Spleen (tissue), 11 donors: ENCODE measurements around the gene MIAT. TPM values are rescaled to one million over a fixed set of nuclear protein-coding genes. Genes with fewer than 3 reads are reported as not detected.

ENCODE experiments used
- DNase-seq: peaks from one replicate; pipeline ENCODE4 v3.0.0-alpha.2; 2020
- H3K27ac ChIP-seq, 8 donors: fragments of 200-600 bp; sonication (generic) in 7 of 8; 1 replicate in 4 of 8; 2 replicates in 4 of 8; pipeline versions ENCODE4 v1.5.0 to v1.8.0; 2016 to 2021; ENCODE audit warnings: inconsistent platforms in 4 of 8, mild to moderate bottlenecking in 4 of 8, moderate library complexity in 1 of 8
- H3K27me3 ChIP-seq, 7 donors: fragments of 200-600 bp; sonication (generic) in 6 of 7; replicated peaks in 1 of 7; 1 replicate in 4 of 7; 2 replicates in 3 of 7; pipeline versions ENCODE4 v1.5.0 to v1.8.0; 2016 to 2021; ENCODE audit warnings: inconsistent platforms in 3 of 7, mild to moderate bottlenecking in 1 of 7
- H3K36me3 ChIP-seq, 6 donors: fragments of 200-600 bp; sonication (generic) in 5 of 6; 1 replicate in 4 of 6; 2 replicates in 2 of 6; pipeline versions ENCODE4 v1.5.0 to v1.8.0; 2016 to 2021; ENCODE audit warnings: inconsistent platforms in 2 of 6
- H3K4me1 ChIP-seq, 6 donors: fragments of 200-600 bp; sonication (generic) in 5 of 6; 1 replicate in 3 of 6; 2 replicates in 3 of 6; pipeline versions ENCODE4 v1.5.0 to v1.8.0; 2016 to 2021; ENCODE audit warnings: inconsistent platforms in 3 of 6
- H3K4me3 ChIP-seq, 8 donors: fragments of 200-600 bp; sonication (generic) in 7 of 8; 1 replicate in 4 of 8; 2 replicates in 4 of 8; pipeline versions ENCODE4 v1.5.0 to v1.8.0; 2016 to 2021; ENCODE audit warnings: inconsistent platforms in 4 of 8, mild to moderate bottlenecking in 4 of 8, moderate library complexity in 2 of 8
- H3K9me3 ChIP-seq, 8 donors: fragments of 200-600 bp; sonication (generic) in 7 of 8; 1 replicate in 4 of 8; 2 replicates in 4 of 8; pipeline versions ENCODE4 v1.5.0 to v1.8.0; 2016 to 2021; ENCODE audit warnings: inconsistent platforms in 4 of 8
- POLR2A ChIP-seq, 3 donors: fragments of 450-650 bp; IDR thresholded peaks; one replicate each; pipeline ENCODE4 v1.5.1; 2017; ENCODE audit warnings: antibody characterized with exemption in 3 of 3, mild to moderate bottlenecking in 1 of 3
- POLR2AphosphoS5 ChIP-seq, 3 donors: sonication (generic); formaldehyde crosslinking; IDR thresholded peaks; one replicate each; pipeline ENCODE4 v1.5.1; 2017; ENCODE audit warnings: antibody characterized with exemption in 3 of 3
- WGBS, 5 donors: extraction: QIAGEN DNeasy Blood & Tissue Kit in 3 of 5; methylation state at CpG; one replicate each; pipeline versions ENCODE4 v1.1.5 to v1.1.7; 2013 to 2018; 5-methylcytosine and 5-hydroxymethylcytosine counted together
- intact Hi-C: fragments of 100-400 bp; cut with DNase I; formaldehyde crosslinking; loops from one replicate; pipeline ENCODE4 v1.15.0; 2023; ENCODE audit warnings: low total_unique reads
- polyA plus RNA-seq, 3 donors: library from polyadenylated mRNA; stranded (reverse); fragments of 200-250 nt; gene quantifications; one replicate each; pipeline ENCODE4 v1.2.1, GENCODE V29; 2013
- total RNA-seq, 7 donors: library from RNA; depleted of rRNA in 3 of 7; stranded (reverse); fragments of >200 nt in 3 of 7; fragmentation: NEBNext Ultra II Directional in 4 of 7; extraction: Animal tissue kit (Norgen Biotek cat#: 25700) in 4 of 7; gene quantifications; one replicate each; pipeline versions ENCODE4 v1.1.0 to v1.2.1, GENCODE V29; 2016 to 2021
- TF ChIP-seq, protein P1 (sequence below), 11 experiments: fragments of 200-600 bp in 7 of 11; fragments of 450-650 bp in 4 of 11; sonication (generic) in 4 of 11; IDR thresholded peaks in 8 of 11; conservative IDR thresholded peaks in 3 of 11; 1 replicate in 7 of 11; 2 replicates in 4 of 11; pipeline versions ENCODE4 v1.4.0 to v1.8.0; 2016 to 2021; ENCODE audit warnings: antibody characterized with exemption in 11 of 11, inconsistent platforms in 4 of 11, mild to moderate bottlenecking in 1 of 11
- donor health status: healthy with polysubstance abuse.
- donor health status: DM: no; HTN: no; CAD: no; lungs with moderate emphysema.
- donor health status: DM: no; HTN: no; CAD: no.
- donor health status: Bipolar disorder and iron deficiency.
- donor health status: healthy.
- donor health status: DM: no; HTN: no; CAD: no.
- donor health status: DM: yes; HTN: yes; CAD: no.

MIAT gene
- total and polyA plus RNA-seq, 10 donors = 0.77 to 62.4 (median 19.5) TPM

DNA sequence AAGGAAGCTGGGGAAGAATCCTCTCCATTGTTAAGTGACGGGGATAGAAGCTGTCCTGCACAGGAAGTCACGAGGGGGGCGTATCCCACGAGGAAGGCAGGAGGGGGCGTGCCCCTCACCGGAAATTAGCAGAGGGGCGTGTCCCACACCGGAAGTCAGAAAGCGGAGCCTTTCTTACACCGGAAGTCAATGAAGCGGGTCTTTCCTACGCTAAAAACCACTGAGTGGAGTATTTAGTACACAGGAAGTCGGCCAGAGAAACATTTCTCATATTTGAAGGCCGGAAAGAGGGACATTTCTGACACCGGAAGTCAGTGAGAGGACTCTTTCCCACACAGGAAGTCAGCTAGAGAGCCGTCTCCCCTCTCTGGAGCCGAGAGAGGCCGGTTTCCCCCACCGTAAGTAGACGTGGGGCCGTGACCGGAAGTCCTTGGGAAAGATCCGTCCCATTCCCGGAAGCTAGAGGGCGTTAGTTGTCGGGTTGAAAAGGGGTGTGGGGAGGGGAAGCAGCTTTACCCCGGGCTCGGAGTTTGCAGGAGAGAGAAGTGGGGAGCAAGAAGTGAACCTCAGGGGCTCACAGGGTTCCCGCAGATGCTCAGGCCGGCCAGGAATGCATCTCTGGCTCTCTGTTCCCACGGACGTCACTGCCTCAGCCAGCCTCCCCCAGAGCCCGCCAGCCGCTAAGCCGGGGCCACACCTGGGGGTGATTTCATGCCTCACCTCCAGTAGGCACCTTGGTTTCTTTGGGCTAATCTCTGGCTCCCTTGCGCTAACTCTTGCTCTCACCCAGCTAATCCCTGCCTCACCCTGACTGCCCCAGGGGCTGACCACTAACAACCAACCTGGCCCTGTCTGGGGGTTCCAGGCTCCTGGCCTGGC is 15.4 kb downstream of the MIAT start:
- H3K4me3 ChIP-seq = peak overlapping the region; percentile 57 to 91 (median 68)
- H3K4me1 ChIP-seq = peaks cover 31 to 98% (median 76%) of the 10 kb centered on the region in 6 donors
- no peaks in the 10 kb centered on the region for H3K9me3 ChIP-seq
- TF ChIP-seq, protein P1, sequence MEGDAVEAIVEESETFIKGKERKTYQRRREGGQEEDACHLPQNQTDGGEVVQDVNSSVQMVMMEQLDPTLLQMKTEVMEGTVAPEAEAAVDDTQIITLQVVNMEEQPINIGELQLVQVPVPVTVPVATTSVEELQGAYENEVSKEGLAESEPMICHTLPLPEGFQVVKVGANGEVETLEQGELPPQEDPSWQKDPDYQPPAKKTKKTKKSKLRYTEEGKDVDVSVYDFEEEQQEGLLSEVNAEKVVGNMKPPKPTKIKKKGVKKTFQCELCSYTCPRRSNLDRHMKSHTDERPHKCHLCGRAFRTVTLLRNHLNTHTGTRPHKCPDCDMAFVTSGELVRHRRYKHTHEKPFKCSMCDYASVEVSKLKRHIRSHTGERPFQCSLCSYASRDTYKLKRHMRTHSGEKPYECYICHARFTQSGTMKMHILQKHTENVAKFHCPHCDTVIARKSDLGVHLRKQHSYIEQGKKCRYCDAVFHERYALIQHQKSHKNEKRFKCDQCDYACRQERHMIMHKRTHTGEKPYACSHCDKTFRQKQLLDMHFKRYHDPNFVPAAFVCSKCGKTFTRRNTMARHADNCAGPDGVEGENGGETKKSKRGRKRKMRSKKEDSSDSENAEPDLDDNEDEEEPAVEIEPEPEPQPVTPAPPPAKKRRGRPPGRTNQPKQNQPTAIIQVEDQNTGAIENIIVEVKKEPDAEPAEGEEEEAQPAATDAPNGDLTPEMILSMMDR (IDR thresholded peaks at IDR 0.05 in 8 of 11, conservative IDR thresholded peaks at IDR 0.05 in 3 of 11) = peak; percentile 39 to 74 (median 57)
- TF ChIP-seq POLR2A (IDR thresholded peaks at IDR 0.05) (no peak), POLR2AphosphoS5 (IDR thresholded peaks at IDR 0.05) (peak; percentile 75 to 93 (median 90))
- H3K36me3 ChIP-seq = peaks cover 0 to 21% (median 0%) of the 10 kb centered on the region in 6 donors
- no peaks in the 10 kb centered on the region for H3K27me3 ChIP-seq
- intact Hi-C loops = no loop called here
- peak overlapping the region; percentile 92 to 100 (median 98) for H3K27ac ChIP-seq
- DNase-seq = peak; percentile 97
- 0 to 1% (median 0%) methylated on average over 31 to 36 of the region's 36 CpGs for WGBS, 5 donors

DNA sequence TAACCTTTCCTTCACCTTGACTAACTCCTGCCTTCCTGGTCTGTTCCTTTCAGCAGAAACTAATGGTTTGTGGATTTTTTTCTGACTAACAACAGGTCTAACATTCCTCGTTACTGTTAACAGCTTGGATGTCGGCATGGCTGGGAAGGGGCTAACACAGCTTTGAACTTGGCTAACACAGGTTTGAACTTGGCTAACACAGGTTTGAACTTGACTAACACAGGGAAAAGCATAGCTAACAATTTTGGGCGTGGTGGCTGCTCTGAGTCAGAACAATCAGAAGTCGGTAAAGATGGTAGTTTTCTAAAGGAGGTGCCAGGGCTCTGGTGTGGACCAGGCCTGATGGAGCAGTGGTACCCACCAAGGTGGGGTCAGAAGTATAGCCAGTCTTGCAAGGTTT is 16.1 kb downstream of the MIAT start:
- no peak for DNase-seq
- H3K4me1 ChIP-seq = peaks cover 31 to 98% (median 76%) of the 10 kb centered on the region in 6 donors
- H3K27ac ChIP-seq = peak overlapping the region; percentile 92 to 100 (median 98)
- intact Hi-C loops = no loop called here
- peaks cover 0 to 16% (median 0%) of the 10 kb centered on the region in 6 donors for H3K36me3 ChIP-seq
- 15 to 36% (median 34%) methylated on average over 4 of the region's 4 CpGs for WGBS, 5 donors
- TF ChIP-seq POLR2A (IDR thresholded peaks at IDR 0.05) = no peak
- TF ChIP-seq POLR2AphosphoS5 (IDR thresholded peaks at IDR 0.05) = no peak
- TF ChIP-seq, protein P1 (IDR thresholded peaks at IDR 0.05 in 8 of 11, conservative IDR thresholded peaks at IDR 0.05 in 3 of 11) = no peak
- H3K4me3 ChIP-seq = peak overlapping the region; percentile 57 to 91 (median 68)
- no peaks in the 10 kb centered on the region for H3K27me3 ChIP-seq
- H3K9me3 ChIP-seq = no peaks in the 10 kb centered on the region

DNA sequence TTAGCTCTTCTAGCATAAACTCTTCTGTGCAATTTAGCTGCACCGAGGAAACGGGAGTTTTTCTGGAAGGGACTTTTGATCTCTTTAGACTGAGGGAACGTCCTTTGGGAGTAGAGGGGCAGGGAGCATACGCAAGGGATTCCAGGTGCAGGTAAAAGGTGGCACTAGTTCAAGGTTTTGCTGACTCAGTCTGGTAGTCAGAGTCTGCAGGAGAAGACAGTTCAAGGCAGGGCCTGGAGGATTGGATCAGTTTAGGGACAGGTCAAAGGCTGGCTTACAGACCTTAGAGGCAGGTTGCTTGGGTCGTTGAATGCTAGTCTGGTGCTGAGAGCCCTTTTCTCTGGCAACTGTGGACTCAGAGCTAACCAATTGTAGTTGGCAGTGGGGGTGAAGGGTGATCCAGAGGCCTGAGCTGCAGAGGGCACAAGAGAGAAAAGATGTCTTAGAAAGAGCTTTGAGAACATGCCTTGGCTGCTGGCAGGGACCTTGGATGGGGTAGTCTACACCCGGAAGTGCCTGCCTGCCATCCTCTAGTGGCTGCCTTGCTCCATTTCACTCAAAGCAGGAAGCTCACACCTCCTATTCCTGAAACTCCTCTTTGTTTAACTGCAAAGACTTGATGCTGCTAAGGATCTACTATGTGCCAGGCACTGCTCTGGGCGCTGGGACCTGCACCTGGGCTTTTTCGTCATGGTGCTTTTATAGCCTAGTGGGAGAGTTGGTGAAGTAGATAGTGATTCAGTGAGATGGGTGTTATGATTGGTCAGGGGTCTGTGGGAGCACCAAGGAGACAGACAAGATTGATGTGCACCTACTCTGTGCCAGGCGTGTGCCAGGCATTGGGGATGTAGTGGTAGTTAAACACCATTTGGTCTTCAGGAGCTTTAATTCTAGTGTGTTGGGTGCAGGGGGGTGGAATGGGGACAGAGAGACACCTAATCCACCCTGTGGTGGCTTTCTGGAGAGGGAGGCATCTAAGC is 17.1 kb downstream of the MIAT start:
- WGBS, 5 donors = 48 to 65% (median 52%) methylated on average over 9 of the region's 9 CpGs
- H3K4me1 ChIP-seq = peaks cover 36 to 98% (median 78%) of the 10 kb centered on the region in 6 donors
- H3K4me3 ChIP-seq = peak overlapping the region in 7 of 8 donors; percentile 4 to 91 (median 67)

More for the DNA sequence above, 17.1 kb downstream of the MIAT start:
- Histone ChIP-seq H3K9me3 (no peaks in the 10 kb centered on the region), H3K27ac (peak overlapping the region; percentile 92 to 100 (median 98)), H3K27me3 (no peaks in the 10 kb centered on the region), H3K36me3 (peaks cover 0 to 14% (median 0%) of the 10 kb centered on the region in 6 donors)
- intact Hi-C loops = no loop called here
- peak; percentile 84 for DNase-seq
- TF ChIP-seq POLR2A (IDR thresholded peaks at IDR 0.05) = no peak
- TF ChIP-seq, protein P1 (IDR thresholded peaks at IDR 0.05 in 8 of 11, conservative IDR thresholded peaks at IDR 0.05 in 3 of 11) = peak in 2 of 11 experiments; percentile 3 to 29
- peak in 1 of 3 donors; percentile 11 for TF ChIP-seq POLR2AphosphoS5 (IDR thresholded peaks at IDR 0.05)
